Measurements from ENCODE around the gene EGLN2.
"Not testable (repeated sequence)": the region's sequence is repeated elsewhere in the genome, so short reads cannot be mapped to it uniquely, and the experiment has no call there.

DNA sequence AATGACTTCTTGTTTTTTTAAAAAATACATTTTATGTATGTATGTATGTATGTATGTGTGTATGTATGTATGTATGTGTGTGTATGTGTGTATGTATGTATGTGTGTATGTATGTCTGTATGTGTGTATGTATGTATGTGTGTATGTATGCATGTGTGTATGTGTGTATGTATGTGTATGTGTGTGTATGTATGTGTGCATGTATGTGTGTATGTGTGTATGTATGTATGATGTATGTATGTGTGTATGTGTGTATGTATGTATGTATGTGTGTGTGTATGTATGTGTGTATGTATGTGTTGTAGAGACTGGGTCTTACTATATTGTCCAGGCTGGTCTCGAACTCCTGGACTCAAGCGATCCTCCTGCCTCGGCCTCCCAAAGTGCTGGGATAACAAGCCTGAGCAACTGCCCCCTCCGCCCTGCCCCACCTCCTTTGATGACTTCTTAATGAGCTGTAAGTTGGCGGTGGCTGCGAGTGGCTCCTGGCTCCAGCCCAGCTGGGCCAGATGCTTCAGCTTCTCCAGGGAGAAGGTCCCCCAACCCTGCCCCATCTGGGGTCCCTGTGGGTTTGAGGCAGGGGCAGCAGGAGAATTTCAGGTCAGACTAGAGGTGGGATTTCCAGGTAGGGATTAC, 26.6 kb downstream of the EGLN2 start:
- TF ChIP-seq, protein P1, sequence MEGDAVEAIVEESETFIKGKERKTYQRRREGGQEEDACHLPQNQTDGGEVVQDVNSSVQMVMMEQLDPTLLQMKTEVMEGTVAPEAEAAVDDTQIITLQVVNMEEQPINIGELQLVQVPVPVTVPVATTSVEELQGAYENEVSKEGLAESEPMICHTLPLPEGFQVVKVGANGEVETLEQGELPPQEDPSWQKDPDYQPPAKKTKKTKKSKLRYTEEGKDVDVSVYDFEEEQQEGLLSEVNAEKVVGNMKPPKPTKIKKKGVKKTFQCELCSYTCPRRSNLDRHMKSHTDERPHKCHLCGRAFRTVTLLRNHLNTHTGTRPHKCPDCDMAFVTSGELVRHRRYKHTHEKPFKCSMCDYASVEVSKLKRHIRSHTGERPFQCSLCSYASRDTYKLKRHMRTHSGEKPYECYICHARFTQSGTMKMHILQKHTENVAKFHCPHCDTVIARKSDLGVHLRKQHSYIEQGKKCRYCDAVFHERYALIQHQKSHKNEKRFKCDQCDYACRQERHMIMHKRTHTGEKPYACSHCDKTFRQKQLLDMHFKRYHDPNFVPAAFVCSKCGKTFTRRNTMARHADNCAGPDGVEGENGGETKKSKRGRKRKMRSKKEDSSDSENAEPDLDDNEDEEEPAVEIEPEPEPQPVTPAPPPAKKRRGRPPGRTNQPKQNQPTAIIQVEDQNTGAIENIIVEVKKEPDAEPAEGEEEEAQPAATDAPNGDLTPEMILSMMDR (optimal IDR thresholded peaks at IDR 0.05 in 1 of 3, IDR thresholded peaks at IDR 0.05 in 1 of 3, conservative IDR thresholded peaks at IDR 0.05 in 1 of 3; ENCODE audit: extremely low read depth in 1 of 3, insufficient read depth in 2 of 3, low read length in 3 of 3) = not testable (repeated sequence)
- not testable (repeated sequence) for TF ChIP-seq EZH2 (IDR thresholded peaks at IDR 0.05; ENCODE audit: low read length)

Measured in keratinocyte (primary cell).